ENCODE measurements around the gene PGBD5.

PGBD5 gene

GRCh38 chr1:230371923-230372703 is 54.0 kb downstream of the PGBD5 start:
- no peak overlapping the region for H3K4me3 ChIP-seq (replicated peaks in 1 of 2; ENCODE audit: low read depth in 2 of 2, low read length in 2 of 2)
- DNase-seq (ENCODE audit: low read depth in 2 of 2) = no peak
- TF ChIP-seq CTCF (IDR thresholded peaks at IDR 0.05; ENCODE audit: low read depth, low read length) = no peak

GRCh38 chr1:230370109-230370508 is 56.0 kb downstream of the PGBD5 start:
- no peak for TF ChIP-seq CTCF (IDR thresholded peaks at IDR 0.05; ENCODE audit: low read depth, low read length)
- H3K4me3 ChIP-seq (replicated peaks in 1 of 2; ENCODE audit: low read depth in 2 of 2, low read length in 2 of 2) = no peak overlapping the region
- DNase-seq (ENCODE audit: low read depth in 2 of 2) = no peak

- no peak for DNase-seq (ENCODE audit: low read depth in 2 of 2)
- TF ChIP-seq CTCF (IDR thresholded peaks at IDR 0.05; ENCODE audit: low read depth, low read length) = no peak
- no peak overlapping the region for H3K4me3 ChIP-seq (replicated peaks in 1 of 2; ENCODE audit: low read depth in 2 of 2, low read length in 2 of 2)
Observed at GRCh38 chr1:230368871-230369270, 57.3 kb downstream of the PGBD5 start.

- peak in 1 of 2 donors; percentile 63 for DNase-seq (ENCODE audit: low read depth in 2 of 2)
- no peak overlapping the region for H3K4me3 ChIP-seq (replicated peaks in 1 of 2; ENCODE audit: low read depth in 2 of 2, low read length in 2 of 2)
- no peak for TF ChIP-seq CTCF (IDR thresholded peaks at IDR 0.05; ENCODE audit: low read depth, low read length)
Observed at GRCh38 chr1:230368363-230368762, 57.8 kb downstream of the PGBD5 start.

GRCh38 chr1:230366504-230366915 is 59.6 kb downstream of the PGBD5 start:
- TF ChIP-seq CTCF (IDR thresholded peaks at IDR 0.05; ENCODE audit: low read depth, low read length) = no peak
- H3K4me3 ChIP-seq (replicated peaks in 1 of 2; ENCODE audit: low read depth in 2 of 2, low read length in 2 of 2) = no peak overlapping the region
- DNase-seq (ENCODE audit: low read depth in 2 of 2) = no peak

GRCh38 chr1:230365723-230366307 is 60.3 kb downstream of the PGBD5 start:
- DNase-seq (ENCODE audit: low read depth in 2 of 2) = no peak
- TF ChIP-seq CTCF (IDR thresholded peaks at IDR 0.05; ENCODE audit: low read depth, low read length) = peak; percentile 3
- no peak overlapping the region for H3K4me3 ChIP-seq (replicated peaks in 1 of 2; ENCODE audit: low read depth in 2 of 2, low read length in 2 of 2)

Measured in cardiac fibroblast (primary cell).